ENCODE results near the gene ZFAND3.

GRCh38 chr6:37984578-37984977 lies 165.1 kb downstream of the ZFAND3 start:
- no peak for TF ChIP-seq CTCF (IDR thresholded peaks at IDR 0.05)
- no peak for TF ChIP-seq EZH2 (IDR thresholded peaks at IDR 0.05; ENCODE audit: borderline replicate concordance, insufficient read depth, low read depth, low read length, poor library complexity, severe bottlenecking)
